Liver (tissue), 9 donors: ENCODE results near the gene HTATSF1. TPM values are rescaled to one million over a fixed set of nuclear protein-coding genes. Genes with fewer than 3 reads are reported as not detected.

Experiments
- DNase-seq: peaks from one replicate; pipeline ENCODE4 v3.0.0-alpha.2; 2017; ENCODE audit warnings: low spot score
- H3K27ac ChIP-seq, 2 donors: one replicate each; pipeline ENCODE4 v1.7.0; 2013; ENCODE audit warnings: inconsistent platforms in 2 of 2, low read length in 2 of 2, control low read depth in 1 of 2, low read depth in 1 of 2, mild to moderate bottlenecking in 1 of 2
- H3K27me3 ChIP-seq, 4 donors: one replicate each; pipeline versions ENCODE4 v1.6.1 to v1.7.0; 2013; ENCODE audit warnings: low read length in 3 of 4, inconsistent platforms in 1 of 4, mild to moderate bottlenecking in 1 of 4, moderate library complexity in 1 of 4; ENCODE audit not compliant: control insufficient read depth in 4 of 4, insufficient read depth in 4 of 4
- H3K36me3 ChIP-seq, 4 donors: one replicate each; pipeline versions ENCODE4 v1.6.1 to v1.7.0; 2013; ENCODE audit warnings: low read length in 3 of 4, mild to moderate bottlenecking in 3 of 4, low read depth in 1 of 4, moderate library complexity in 1 of 4; ENCODE audit not compliant: control insufficient read depth in 4 of 4, insufficient read depth in 3 of 4
- H3K4me1 ChIP-seq, 4 donors: one replicate each; pipeline versions ENCODE4 v1.6.1 to v1.7.0; 2013; ENCODE audit warnings: low read length in 3 of 4, mild to moderate bottlenecking in 3 of 4, moderate library complexity in 1 of 4; ENCODE audit not compliant: control insufficient read depth in 4 of 4, insufficient read depth in 4 of 4
- H3K4me3 ChIP-seq, 3 donors: one replicate each; pipeline versions ENCODE4 v1.6.1 to v1.7.0; 2013; ENCODE audit warnings: low read length in 3 of 3, control low read depth in 1 of 3, low read depth in 1 of 3, mild to moderate bottlenecking in 1 of 3
- H3K9ac ChIP-seq, 2 donors: one replicate each; pipeline ENCODE4 v1.7.0; 2013; ENCODE audit warnings: low read length in 2 of 2, mild to moderate bottlenecking in 2 of 2, moderate library complexity in 2 of 2, control low read depth in 1 of 2, low read depth in 1 of 2
- H3K9me3 ChIP-seq, 4 donors: one replicate each; pipeline versions ENCODE4 v1.6.1 to v1.7.0; 2013; ENCODE audit warnings: low read length in 3 of 4; ENCODE audit not compliant: control insufficient read depth in 4 of 4
- EGR1 ChIP-seq, 2 donors: IDR thresholded peaks; 2 replicates each; pipeline ENCODE4 v1.6.1; 2016 to 2018; ENCODE audit warnings: antibody characterized with exemption in 2 of 2, low read depth in 2 of 2
- FOXA1 ChIP-seq: IDR thresholded peaks from 2 replicates; pipeline ENCODE4 v1.6.1; 2016; ENCODE audit warnings: antibody characterized with exemption
- GABPA ChIP-seq, 2 donors: IDR thresholded peaks in 1 of 2; conservative IDR thresholded peaks in 1 of 2; 2 replicates each; pipeline ENCODE4 v1.6.1; 2016; ENCODE audit warnings: antibody characterized with exemption in 2 of 2, mild to moderate bottlenecking in 1 of 2, moderate library complexity in 1 of 2
- HNF4G ChIP-seq: IDR thresholded peaks from 2 replicates; pipeline ENCODE4 v1.6.1; 2016; ENCODE audit warnings: antibody characterized with exemption
- JUND ChIP-seq, 2 donors: IDR thresholded peaks; 2 replicates each; pipeline ENCODE4 v1.6.1; 2016; ENCODE audit warnings: antibody characterized with exemption in 2 of 2
- NR2F2 ChIP-seq: IDR thresholded peaks from 2 replicates; pipeline ENCODE4 v1.6.1; 2016; ENCODE audit warnings: antibody characterized with exemption
- RAD21 ChIP-seq, 2 donors: IDR thresholded peaks; 2 replicates each; pipeline ENCODE4 v1.6.1; 2016; ENCODE audit warnings: antibody characterized with exemption in 2 of 2, mild to moderate bottlenecking in 2 of 2
- RXRA ChIP-seq, 2 donors: IDR thresholded peaks; 2 replicates each; pipeline ENCODE4 v1.6.1; 2017 to 2018; ENCODE audit warnings: antibody characterized with exemption in 2 of 2, mild to moderate bottlenecking in 1 of 2
- TAF1 ChIP-seq: conservative IDR thresholded peaks from 2 replicates; pipeline ENCODE4 v1.6.1; 2016; ENCODE audit warnings: antibody characterized with exemption, mild to moderate bottlenecking
- WGBS: extraction: QIAGEN DNeasy Blood & Tissue Kit; methylation state at CpG from one replicate; pipeline ENCODE4 v1.1.7; 2013; 5-methylcytosine and 5-hydroxymethylcytosine counted together
- polyA plus RNA-seq, 2 donors: library from polyadenylated mRNA; stranded (reverse) in 1 of 2; unstranded in 1 of 2; fragments of 200-250 nt in 1 of 2; fragments of >200 nt in 1 of 2; fragmentation: Nextera tagmentation in 1 of 2; extraction: Ambion mirVana in 1 of 2; gene quantifications; one replicate each; pipeline versions ENCODE4 v1.2.1 to v1.2.3, GENCODE V29; 2013 to 2015
- total RNA-seq, 2 donors: library from RNA; depleted of rRNA; stranded (reverse); fragments of >200 nt; gene quantifications; one replicate each; pipeline ENCODE4 v1.2.3, GENCODE V29; 2014
- TF ChIP-seq, protein P1 (sequence below): IDR thresholded peaks from 2 replicates; pipeline ENCODE4 v1.6.1; 2016; ENCODE audit warnings: antibody characterized with exemption
- TF ChIP-seq, protein P2 (sequence below): IDR thresholded peaks from 2 replicates; pipeline ENCODE4 v1.6.1; 2016; ENCODE audit warnings: antibody characterized with exemption, mild to moderate bottlenecking
- TF ChIP-seq, protein P3 (sequence below): IDR thresholded peaks from 2 replicates; pipeline ENCODE4 v1.6.1; 2016; ENCODE audit warnings: antibody characterized with exemption
- TF ChIP-seq, protein P4 (sequence below): fragments of 150-350 bp; IDR thresholded peaks from 2 replicates; pipeline ENCODE4 v1.5.1; 2017; ENCODE audit warnings: improper control_type of control experiment, low read depth, low read length; ENCODE audit not compliant: missing input control
- TF ChIP-seq, protein P5 (sequence below): IDR thresholded peaks from 2 replicates; pipeline ENCODE4 v1.6.1; 2016; ENCODE audit warnings: antibody characterized with exemption
- donor health status: healthy.
- donor health status: healthy.
- donor health status: healthy.
- donor health status: healthy.
- donor health status: healthy.

HTATSF1 gene, protein sequence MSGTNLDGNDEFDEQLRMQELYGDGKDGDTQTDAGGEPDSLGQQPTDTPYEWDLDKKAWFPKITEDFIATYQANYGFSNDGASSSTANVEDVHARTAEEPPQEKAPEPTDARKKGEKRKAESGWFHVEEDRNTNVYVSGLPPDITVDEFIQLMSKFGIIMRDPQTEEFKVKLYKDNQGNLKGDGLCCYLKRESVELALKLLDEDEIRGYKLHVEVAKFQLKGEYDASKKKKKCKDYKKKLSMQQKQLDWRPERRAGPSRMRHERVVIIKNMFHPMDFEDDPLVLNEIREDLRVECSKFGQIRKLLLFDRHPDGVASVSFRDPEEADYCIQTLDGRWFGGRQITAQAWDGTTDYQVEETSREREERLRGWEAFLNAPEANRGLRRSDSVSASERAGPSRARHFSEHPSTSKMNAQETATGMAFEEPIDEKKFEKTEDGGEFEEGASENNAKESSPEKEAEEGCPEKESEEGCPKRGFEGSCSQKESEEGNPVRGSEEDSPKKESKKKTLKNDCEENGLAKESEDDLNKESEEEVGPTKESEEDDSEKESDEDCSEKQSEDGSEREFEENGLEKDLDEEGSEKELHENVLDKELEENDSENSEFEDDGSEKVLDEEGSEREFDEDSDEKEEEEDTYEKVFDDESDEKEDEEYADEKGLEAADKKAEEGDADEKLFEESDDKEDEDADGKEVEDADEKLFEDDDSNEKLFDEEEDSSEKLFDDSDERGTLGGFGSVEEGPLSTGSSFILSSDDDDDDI
- total RNA-seq: 10 to 100 TPM; 14.9 to 35.7 TPM
- polyA plus RNA-seq: 10 to 100 TPM; 12.5 to 13.3 TPM

DNA sequence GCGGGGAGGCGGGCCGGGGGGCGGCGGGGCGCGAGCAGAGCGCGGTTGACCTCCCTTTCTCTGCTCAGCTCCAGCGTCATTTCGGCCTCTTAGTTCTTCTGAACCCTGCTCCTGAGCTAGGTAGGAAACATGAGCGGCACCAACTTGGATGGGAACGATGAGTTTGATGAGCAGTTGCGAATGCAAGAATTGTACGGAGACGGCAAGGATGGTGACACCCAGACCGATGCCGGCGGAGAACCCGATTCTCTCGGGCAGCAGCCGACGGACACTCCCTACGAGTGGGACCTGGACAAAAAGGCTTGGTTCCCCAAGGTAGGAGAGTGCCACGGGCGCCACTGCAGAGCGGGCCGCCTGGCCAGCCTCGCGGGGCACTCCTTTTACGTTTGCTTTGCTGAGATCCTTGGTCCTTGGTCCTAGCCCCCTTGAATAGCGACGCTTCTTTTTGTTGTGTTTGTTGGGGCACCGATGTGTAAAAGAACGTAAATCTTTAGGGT lies at the start of gene HTATSF1:
Gene HTATSF1 (plus strand): TSS at position 37 of the 497 bp plus-strand sequence. CDS start 93 bp downstream, at position 130.
- WGBS: under 1% methylated on average over 35 of the region's 35 CpGs
- TF ChIP-seq HNF4G: no peak
- no peak for TF ChIP-seq RAD21 (IDR thresholded peaks at IDR 0.05)
- TF ChIP-seq RXRA (IDR thresholded peaks at IDR 0.05): no peak
- TF ChIP-seq, protein P1, sequence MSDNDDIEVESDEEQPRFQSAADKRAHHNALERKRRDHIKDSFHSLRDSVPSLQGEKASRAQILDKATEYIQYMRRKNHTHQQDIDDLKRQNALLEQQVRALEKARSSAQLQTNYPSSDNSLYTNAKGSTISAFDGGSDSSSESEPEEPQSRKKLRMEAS: no peak
- TF ChIP-seq, protein P2, sequence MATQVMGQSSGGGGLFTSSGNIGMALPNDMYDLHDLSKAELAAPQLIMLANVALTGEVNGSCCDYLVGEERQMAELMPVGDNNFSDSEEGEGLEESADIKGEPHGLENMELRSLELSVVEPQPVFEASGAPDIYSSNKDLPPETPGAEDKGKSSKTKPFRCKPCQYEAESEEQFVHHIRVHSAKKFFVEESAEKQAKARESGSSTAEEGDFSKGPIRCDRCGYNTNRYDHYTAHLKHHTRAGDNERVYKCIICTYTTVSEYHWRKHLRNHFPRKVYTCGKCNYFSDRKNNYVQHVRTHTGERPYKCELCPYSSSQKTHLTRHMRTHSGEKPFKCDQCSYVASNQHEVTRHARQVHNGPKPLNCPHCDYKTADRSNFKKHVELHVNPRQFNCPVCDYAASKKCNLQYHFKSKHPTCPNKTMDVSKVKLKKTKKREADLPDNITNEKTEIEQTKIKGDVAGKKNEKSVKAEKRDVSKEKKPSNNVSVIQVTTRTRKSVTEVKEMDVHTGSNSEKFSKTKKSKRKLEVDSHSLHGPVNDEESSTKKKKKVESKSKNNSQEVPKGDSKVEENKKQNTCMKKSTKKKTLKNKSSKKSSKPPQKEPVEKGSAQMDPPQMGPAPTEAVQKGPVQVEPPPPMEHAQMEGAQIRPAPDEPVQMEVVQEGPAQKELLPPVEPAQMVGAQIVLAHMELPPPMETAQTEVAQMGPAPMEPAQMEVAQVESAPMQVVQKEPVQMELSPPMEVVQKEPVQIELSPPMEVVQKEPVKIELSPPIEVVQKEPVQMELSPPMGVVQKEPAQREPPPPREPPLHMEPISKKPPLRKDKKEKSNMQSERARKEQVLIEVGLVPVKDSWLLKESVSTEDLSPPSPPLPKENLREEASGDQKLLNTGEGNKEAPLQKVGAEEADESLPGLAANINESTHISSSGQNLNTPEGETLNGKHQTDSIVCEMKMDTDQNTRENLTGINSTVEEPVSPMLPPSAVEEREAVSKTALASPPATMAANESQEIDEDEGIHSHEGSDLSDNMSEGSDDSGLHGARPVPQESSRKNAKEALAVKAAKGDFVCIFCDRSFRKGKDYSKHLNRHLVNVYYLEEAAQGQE: no peak
- TF ChIP-seq, protein P3, sequence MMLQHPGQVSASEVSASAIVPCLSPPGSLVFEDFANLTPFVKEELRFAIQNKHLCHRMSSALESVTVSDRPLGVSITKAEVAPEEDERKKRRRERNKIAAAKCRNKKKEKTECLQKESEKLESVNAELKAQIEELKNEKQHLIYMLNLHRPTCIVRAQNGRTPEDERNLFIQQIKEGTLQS: no peak
- no peak for TF ChIP-seq NR2F2
- TF ChIP-seq TAF1: no peak
- TF ChIP-seq FOXA1: no peak
- TF ChIP-seq EGR1 (IDR thresholded peaks at IDR 0.05; ENCODE audit: low read depth in 2 of 2): no peak
- no peak for TF ChIP-seq GABPA (IDR thresholded peaks at IDR 0.05 in 1 of 2, conservative IDR thresholded peaks at IDR 0.05 in 1 of 2)
- TF ChIP-seq, protein P4, sequence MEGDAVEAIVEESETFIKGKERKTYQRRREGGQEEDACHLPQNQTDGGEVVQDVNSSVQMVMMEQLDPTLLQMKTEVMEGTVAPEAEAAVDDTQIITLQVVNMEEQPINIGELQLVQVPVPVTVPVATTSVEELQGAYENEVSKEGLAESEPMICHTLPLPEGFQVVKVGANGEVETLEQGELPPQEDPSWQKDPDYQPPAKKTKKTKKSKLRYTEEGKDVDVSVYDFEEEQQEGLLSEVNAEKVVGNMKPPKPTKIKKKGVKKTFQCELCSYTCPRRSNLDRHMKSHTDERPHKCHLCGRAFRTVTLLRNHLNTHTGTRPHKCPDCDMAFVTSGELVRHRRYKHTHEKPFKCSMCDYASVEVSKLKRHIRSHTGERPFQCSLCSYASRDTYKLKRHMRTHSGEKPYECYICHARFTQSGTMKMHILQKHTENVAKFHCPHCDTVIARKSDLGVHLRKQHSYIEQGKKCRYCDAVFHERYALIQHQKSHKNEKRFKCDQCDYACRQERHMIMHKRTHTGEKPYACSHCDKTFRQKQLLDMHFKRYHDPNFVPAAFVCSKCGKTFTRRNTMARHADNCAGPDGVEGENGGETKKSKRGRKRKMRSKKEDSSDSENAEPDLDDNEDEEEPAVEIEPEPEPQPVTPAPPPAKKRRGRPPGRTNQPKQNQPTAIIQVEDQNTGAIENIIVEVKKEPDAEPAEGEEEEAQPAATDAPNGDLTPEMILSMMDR: no peak
- Histone ChIP-seq H3K9me3 (no peaks in the 10 kb centered on the region), H3K27me3 (no peaks in the 10 kb centered on the region), H3K4me1 (peaks cover 0 to 9% (median under 1%) of the 10 kb centered on the region in 4 donors), H3K27ac (peak within 1 kb of the TSS; percentile 65 to 92), H3K36me3 (peaks cover 0 to 11% (median 5%) of the 10 kb centered on the region in 4 donors), H3K9ac (peak within 1 kb of the TSS in 1 of 2 donors; percentile 73), H3K4me3 (peak within 1 kb of the TSS; percentile 64 to 89 (median 80))
- no peak for DNase-seq

DNA sequence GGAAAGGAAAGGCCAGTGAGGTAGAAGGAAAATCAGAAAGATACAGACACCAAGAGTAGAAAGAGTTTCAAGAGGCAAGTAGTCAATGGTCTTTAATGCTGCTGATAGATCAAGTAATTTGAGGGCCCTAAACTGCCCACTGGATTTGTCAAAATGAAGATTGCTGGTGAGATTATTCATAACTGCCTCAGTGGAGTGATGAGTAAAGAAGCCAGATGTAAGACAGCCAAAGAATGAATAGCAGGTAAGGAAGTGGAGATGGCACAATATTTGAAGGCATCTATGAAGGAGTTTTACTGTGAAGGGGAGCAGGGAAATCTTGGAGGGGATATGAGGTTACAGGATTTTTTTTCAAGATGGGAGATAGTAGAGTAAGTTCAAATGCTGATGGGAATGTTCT lies 49.4 kb upstream of the HTATSF1 start:
- no peaks in the 10 kb centered on the region for H3K9me3 ChIP-seq
- no peak overlapping the region for H3K4me3 ChIP-seq
- no peaks in the 10 kb centered on the region for H3K4me1 ChIP-seq
- no peak overlapping the region for H3K27ac ChIP-seq
- no peak for DNase-seq
- H3K9ac ChIP-seq: no peak overlapping the region
- H3K27me3 ChIP-seq: no peaks in the 10 kb centered on the region
- no peaks in the 10 kb centered on the region for H3K36me3 ChIP-seq
- TF ChIP-seq TAF1 (no peak), JUND (IDR thresholded peaks at IDR 0.05) (no peak), EGR1 (IDR thresholded peaks at IDR 0.05; ENCODE audit: low read depth in 2 of 2) (no peak), GABPA (IDR thresholded peaks at IDR 0.05 in 1 of 2, conservative IDR thresholded peaks at IDR 0.05 in 1 of 2) (no peak)
- TF ChIP-seq, protein P2: no peak
- TF ChIP-seq, protein P3: no peak
- TF ChIP-seq, protein P5, sequence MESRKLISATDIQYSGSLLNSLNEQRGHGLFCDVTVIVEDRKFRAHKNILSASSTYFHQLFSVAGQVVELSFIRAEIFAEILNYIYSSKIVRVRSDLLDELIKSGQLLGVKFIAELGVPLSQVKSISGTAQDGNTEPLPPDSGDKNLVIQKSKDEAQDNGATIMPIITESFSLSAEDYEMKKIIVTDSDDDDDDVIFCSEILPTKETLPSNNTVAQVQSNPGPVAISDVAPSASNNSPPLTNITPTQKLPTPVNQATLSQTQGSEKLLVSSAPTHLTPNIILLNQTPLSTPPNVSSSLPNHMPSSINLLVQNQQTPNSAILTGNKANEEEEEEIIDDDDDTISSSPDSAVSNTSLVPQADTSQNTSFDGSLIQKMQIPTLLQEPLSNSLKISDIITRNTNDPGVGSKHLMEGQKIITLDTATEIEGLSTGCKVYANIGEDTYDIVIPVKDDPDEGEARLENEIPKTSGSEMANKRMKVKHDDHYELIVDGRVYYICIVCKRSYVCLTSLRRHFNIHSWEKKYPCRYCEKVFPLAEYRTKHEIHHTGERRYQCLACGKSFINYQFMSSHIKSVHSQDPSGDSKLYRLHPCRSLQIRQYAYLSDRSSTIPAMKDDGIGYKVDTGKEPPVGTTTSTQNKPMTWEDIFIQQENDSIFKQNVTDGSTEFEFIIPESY: no peak
